HEK293 (cell line): ENCODE data around the gene CFAP45.

Source experiments
- BCL11A ChIP-seq: fragments of 450-650 bp; formaldehyde crosslinking; IDR thresholded peaks from 2 replicates; pipeline ENCODE4 v1.5.1; 2016; ENCODE audit warnings: low read depth, missing biosample characterization, missing genetic modification characterization
- SP3 ChIP-seq: fragments of 450-650 bp; formaldehyde crosslinking; IDR thresholded peaks from 2 replicates; pipeline ENCODE4 v1.5.1; 2016; ENCODE audit warnings: missing biosample characterization, missing genetic modification characterization
- WT1 ChIP-seq: fragments of 450-650 bp; formaldehyde crosslinking; IDR thresholded peaks from 2 replicates; pipeline ENCODE4 v1.5.1; 2016; ENCODE audit warnings: missing biosample characterization, missing genetic modification characterization
- ZBTB11 ChIP-seq: fragments of 450-650 bp; formaldehyde crosslinking; conservative IDR thresholded peaks from 2 replicates; pipeline ENCODE4 v1.5.1; 2016; ENCODE audit warnings: low read depth, missing biosample characterization, missing genetic modification characterization
- ZFP3 ChIP-seq: fragments of 450-650 bp; formaldehyde crosslinking; IDR thresholded peaks from 2 replicates; pipeline ENCODE4 v1.5.1; 2016; ENCODE audit warnings: low read depth, missing biosample characterization, missing genetic modification characterization
- ZNF140 ChIP-seq: fragments of 450-650 bp; formaldehyde crosslinking; IDR thresholded peaks from 2 replicates; pipeline ENCODE4 v1.5.1; 2016; ENCODE audit warnings: missing biosample characterization, missing genetic modification characterization
- ZNF391 ChIP-seq: fragments of 450-650 bp; formaldehyde crosslinking; IDR thresholded peaks from 2 replicates; pipeline ENCODE4 v1.5.1; 2016; ENCODE audit warnings: low read depth, missing biosample characterization, missing genetic modification characterization, borderline replicate concordance
- ZNF571 ChIP-seq: fragments of 450-650 bp; formaldehyde crosslinking; IDR thresholded peaks from 2 replicates; pipeline ENCODE4 v1.5.0; 2017; ENCODE audit warnings: missing biosample characterization, missing genetic modification characterization
- ZNF585B ChIP-seq: fragments of 450-650 bp; formaldehyde crosslinking; IDR thresholded peaks from 2 replicates; pipeline ENCODE4 v1.5.1; 2016; ENCODE audit warnings: missing biosample characterization, missing genetic modification characterization
- ZNF777 ChIP-seq: fragments of 450-650 bp; formaldehyde crosslinking; IDR thresholded peaks from 2 replicates; pipeline ENCODE4 v1.5.1; 2017; ENCODE audit warnings: missing biosample characterization, missing genetic modification characterization, borderline replicate concordance
- TF ChIP-seq, protein P1 (sequence below): fragments of 450-650 bp; formaldehyde crosslinking; IDR thresholded peaks from 2 replicates; pipeline ENCODE4 v1.5.1; 2016; ENCODE audit warnings: missing biosample characterization, missing genetic modification characterization

GRCh38 chr1:159829822-159830465 is 70.0 kb downstream of the CFAP45 start:
- TF ChIP-seq ZNF571 (no peak), ZNF777 (tag by site-specific recombination) (no peak), BCL11A (tag by site-specific recombination) (no peak), ZNF140 (tag by site-specific recombination) (no peak), SP3 (no peak), ZNF585B (no peak), ZBTB11 (no peak), WT1 (tag by site-specific recombination) (no peak), ZFP3 (tag by site-specific recombination) (no peak), ZNF391 (tag by site-specific recombination) (no peak)
- TF ChIP-seq, protein P1, sequence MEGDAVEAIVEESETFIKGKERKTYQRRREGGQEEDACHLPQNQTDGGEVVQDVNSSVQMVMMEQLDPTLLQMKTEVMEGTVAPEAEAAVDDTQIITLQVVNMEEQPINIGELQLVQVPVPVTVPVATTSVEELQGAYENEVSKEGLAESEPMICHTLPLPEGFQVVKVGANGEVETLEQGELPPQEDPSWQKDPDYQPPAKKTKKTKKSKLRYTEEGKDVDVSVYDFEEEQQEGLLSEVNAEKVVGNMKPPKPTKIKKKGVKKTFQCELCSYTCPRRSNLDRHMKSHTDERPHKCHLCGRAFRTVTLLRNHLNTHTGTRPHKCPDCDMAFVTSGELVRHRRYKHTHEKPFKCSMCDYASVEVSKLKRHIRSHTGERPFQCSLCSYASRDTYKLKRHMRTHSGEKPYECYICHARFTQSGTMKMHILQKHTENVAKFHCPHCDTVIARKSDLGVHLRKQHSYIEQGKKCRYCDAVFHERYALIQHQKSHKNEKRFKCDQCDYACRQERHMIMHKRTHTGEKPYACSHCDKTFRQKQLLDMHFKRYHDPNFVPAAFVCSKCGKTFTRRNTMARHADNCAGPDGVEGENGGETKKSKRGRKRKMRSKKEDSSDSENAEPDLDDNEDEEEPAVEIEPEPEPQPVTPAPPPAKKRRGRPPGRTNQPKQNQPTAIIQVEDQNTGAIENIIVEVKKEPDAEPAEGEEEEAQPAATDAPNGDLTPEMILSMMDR (tag by site-specific recombination) = no peak
